NCI-H524 (cell line): ENCODE results near the gene NCBP2L.

ENCODE experiments used
- DNase-seq, 2 experiments: peaks; one replicate each; lab custom pipeline; 2025; lab: John Stamatoyannopoulos, UW

The NCBP2L gene

GRCh38 chrX:107777536-107777832 is at the start of gene NCBP2L:
Gene NCBP2L (plus strand): TSS chrX:107777733. CDS start chrX:107794221, 16,488 bp downstream.
- no peak for DNase-seq

GRCh38 chrX:107728371-107729099 is 49.0 kb upstream of the NCBP2L start:
- peak in 1 of 2 experiments; percentile 43 for DNase-seq

- DNase-seq = peak in 1 of 2 experiments; percentile 36
These were observed 47.8 kb upstream of the NCBP2L start for GRCh38 chrX:107729558-107730297.

- no peak for DNase-seq
These were observed 47.3 kb upstream of the NCBP2L start for GRCh38 chrX:107730298-107730655.

- DNase-seq = no peak
These were observed 46.4 kb upstream of the NCBP2L start for GRCh38 chrX:107730991-107731766.

- peak; percentile 30 to 51 for DNase-seq
These were observed 45.6 kb upstream of the NCBP2L start for GRCh38 chrX:107731831-107732502.

- no peak for DNase-seq
These were observed 43.8 kb upstream of the NCBP2L start for GRCh38 chrX:107733686-107734085.

- no peak for DNase-seq
These were observed 42.9 kb upstream of the NCBP2L start for GRCh38 chrX:107734646-107735045.

- DNase-seq = no peak
These were observed 40.6 kb upstream of the NCBP2L start for GRCh38 chrX:107736781-107737531.

GRCh38 chrX:107738272-107738671 is 39.3 kb upstream of the NCBP2L start:
- no peak for DNase-seq

- DNase-seq = no peak
These were observed 38.8 kb upstream of the NCBP2L start for GRCh38 chrX:107738768-107739167.

GRCh38 chrX:107739541-107739940 is 38.0 kb upstream of the NCBP2L start:
- DNase-seq = no peak

GRCh38 chrX:107741404-107741790 is 36.1 kb upstream of the NCBP2L start:
- no peak for DNase-seq

- DNase-seq = no peak
These were observed 34.8 kb upstream of the NCBP2L start for GRCh38 chrX:107742700-107743191.

GRCh38 chrX:107743995-107744394 is 33.5 kb upstream of the NCBP2L start:
- DNase-seq = no peak

- DNase-seq = no peak
These were observed 32.7 kb upstream of the NCBP2L start for GRCh38 chrX:107744868-107745267.

GRCh38 chrX:107747596-107748161 is 29.9 kb upstream of the NCBP2L start:
- DNase-seq = peak in 1 of 2 experiments; percentile 63

GRCh38 chrX:107748506-107748905 is 29.0 kb upstream of the NCBP2L start:
- peak; percentile 77 to 94 for DNase-seq

- no peak for DNase-seq
These were observed 27.3 kb upstream of the NCBP2L start for GRCh38 chrX:107750263-107750662.

GRCh38 chrX:107750861-107751445 is 26.6 kb upstream of the NCBP2L start:
- no peak for DNase-seq

- peak in 1 of 2 experiments; percentile 12 for DNase-seq
These were observed 25.5 kb upstream of the NCBP2L start for GRCh38 chrX:107752043-107752442.
